Caco-2 (cell line): ENCODE measurements around the gene CDH16. TPM values are rescaled to one million over a fixed set of nuclear protein-coding genes. Genes with fewer than 3 reads are reported as not detected.
"Not testable (repeated sequence)": the region's sequence is repeated elsewhere in the genome, so short reads cannot be mapped to it uniquely, and the experiment has no call there.

ENCODE experiments used
- BruUV-seq: library from RNA; stranded (reverse); fragments of 400-500 nt; replicated peaks from 2 replicates; lab custom pipeline; 2021; lab: Mats Ljungman, UMichigan
- CTCF ChIA-PET: fragments of 300-600 bp; sonication (Branson Sonifier 250); formaldehyde crosslinking; loops from one replicate; lab custom pipeline; 2022; ENCODE audit warnings: antibody characterized with exemption; lab: Charles Lee
- POLR2A ChIA-PET: fragments of 300-600 bp; sonication (Branson Sonifier 250); formaldehyde crosslinking; loops from one replicate; lab custom pipeline; 2022; ENCODE audit warnings: antibody characterized with exemption; lab: Charles Lee
- DNase-seq, 2 experiments: peaks; one replicate each; pipeline versions ENCODE4 v3.0.0 to v3.0.0-alpha.2; 2020 to 2022
- H3K27me3 ChIP-seq: replicated peaks from 2 replicates; pipeline ENCODE4 v1.6.0; 2011; ENCODE audit warnings: low read length; ENCODE audit not compliant: control insufficient read depth, insufficient read depth
- H3K36me3 ChIP-seq: 2 replicates; pipeline ENCODE4 v1.5.1; 2011; ENCODE audit warnings: low read length; ENCODE audit not compliant: control insufficient read depth, insufficient read depth
- H3K4me1 ChIP-seq: fragments of 250-450 bp; sonication (Bioruptor Pico); 2 replicates; pipeline ENCODE4 v1.5.1; 2020; ENCODE audit warnings: mild to moderate bottlenecking
- H3K4me3 ChIP-seq: 2 replicates; pipeline ENCODE4 v1.5.1; 2011; ENCODE audit warnings: low read depth, mild to moderate bottlenecking, control low read depth, low read length
- H3K9me3 ChIP-seq: fragments of 250-450 bp; sonication (Bioruptor Pico); 2 replicates; pipeline ENCODE4 v1.5.1; 2020; ENCODE audit warnings: mild to moderate bottlenecking, moderate library complexity
- H3K27ac Mint-ChIP-seq: one replicate; pipeline ENCODE4 v1.8.0; 2022; ENCODE audit warnings: mixed read lengths; ENCODE audit not compliant: unreplicated experiment
- H3K27me3 Mint-ChIP-seq: one replicate; pipeline ENCODE4 v1.8.0; 2022; ENCODE audit warnings: mixed read lengths; ENCODE audit not compliant: insufficient read depth, unreplicated experiment
- H3K36me3 Mint-ChIP-seq: one replicate; pipeline ENCODE4 v1.8.0; 2022; ENCODE audit warnings: mild to moderate bottlenecking, mixed read lengths; ENCODE audit not compliant: insufficient read depth, unreplicated experiment
- H3K4me1 Mint-ChIP-seq: one replicate; pipeline ENCODE4 v1.8.0; 2022; ENCODE audit warnings: low read depth, mixed read lengths; ENCODE audit not compliant: unreplicated experiment
- H3K4me3 Mint-ChIP-seq: one replicate; pipeline ENCODE4 v1.8.0; 2022; ENCODE audit warnings: mild to moderate bottlenecking, moderate library complexity, mixed read lengths; ENCODE audit not compliant: unreplicated experiment
- H3K9me3 Mint-ChIP-seq: one replicate; pipeline ENCODE4 v1.8.0; 2022; ENCODE audit warnings: mixed read lengths; ENCODE audit not compliant: unreplicated experiment
- intact Hi-C: fragments of 100-400 bp; cut with micrococcal nuclease; formaldehyde crosslinking; loops from one replicate; pipeline ENCODE4 v1.10.0; 2022; ENCODE audit not compliant: unreplicated experiment
- total RNA-seq: library from RNA; stranded (reverse); gene quantifications from 2 replicates; pipeline ENCODE4 v1.2.3, GENCODE V29; 2022
- TF ChIP-seq, protein P1 (sequence below), 2 experiments: fragments of 200-600 bp in 1 of 2; IDR thresholded peaks; 1 replicate in 1 of 2; 2 replicates in 1 of 2; pipeline versions ENCODE4 v1.5.1 to v1.8.0; 2011 to 2022; ENCODE audit warnings: antibody characterized with exemption in 1 of 2, control low read depth in 1 of 2, inconsistent platforms in 1 of 2, low read depth in 1 of 2, low read length in 1 of 2, mild to moderate bottlenecking in 1 of 2, moderate library complexity in 1 of 2; ENCODE audit not compliant: insufficient read depth in 1 of 2, severe bottlenecking in 1 of 2, unreplicated experiment in 1 of 2

CDH16 gene
- total RNA-seq, 1 experiment from 2014 or later = 0.48 TPM

DNA sequence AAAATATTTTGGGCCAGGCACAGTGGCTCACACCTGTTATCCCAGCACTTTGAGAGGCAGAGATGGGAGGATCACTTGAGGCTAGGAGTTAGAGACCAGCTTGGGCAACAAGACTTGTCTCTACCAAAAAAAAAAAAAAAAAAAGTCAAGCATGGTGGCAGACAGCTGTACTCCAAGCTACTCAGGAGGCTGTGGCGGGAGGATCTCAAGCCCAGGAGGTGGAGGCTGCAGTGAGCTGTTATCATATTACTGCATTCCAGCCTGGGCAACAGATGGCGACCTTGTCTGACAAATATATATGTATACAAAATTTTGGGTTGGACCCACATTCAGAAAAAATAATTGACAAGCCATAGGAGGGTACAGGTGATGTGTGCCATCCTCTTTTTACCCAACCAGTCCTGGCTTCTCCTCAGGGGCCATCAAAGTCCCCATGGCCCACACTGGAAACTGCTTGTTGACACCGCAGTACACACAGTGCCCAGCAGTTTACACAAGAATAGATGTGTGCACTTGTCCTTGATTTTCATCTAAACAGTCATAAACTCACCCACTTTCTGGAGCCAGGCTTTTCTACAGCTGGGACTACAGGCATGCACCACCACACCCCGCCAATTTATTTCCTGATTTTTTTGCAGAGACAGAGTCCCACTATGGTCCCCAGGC, 18.3 kb upstream of the CDH16 start:
- Histone ChIP-seq H3K36me3 (peaks cover 6% of the 10 kb centered on the region), H3K4me1 (peaks cover 8% of the 10 kb centered on the region), H3K9me3 (no peaks in the 10 kb centered on the region), H3K4me3 (no peak overlapping the region), H3K27me3 (no peaks in the 10 kb centered on the region)
- peaks cover 27% of the 10 kb centered on the region for H3K36me3 Mint-ChIP-seq
- BruUV-seq = no TSS peak
- peaks cover 19% of the 10 kb centered on the region for H3K4me1 Mint-ChIP-seq
- ChIA-PET CTCF (interaction anchor here (0.9 kb wide), 1 partner anchor 57 kb away, joined by 3 read pairs; the partner anchor contains the start of gene PDP2), POLR2A (interaction anchor here (0.6 kb wide), 1 partner anchor 102 kb away, joined by 4 read pairs; no protein-coding TSS in a partner anchor)
- intact Hi-C loops = no loop called here
- no peak overlapping the region for H3K27ac Mint-ChIP-seq
- TF ChIP-seq, protein P1, sequence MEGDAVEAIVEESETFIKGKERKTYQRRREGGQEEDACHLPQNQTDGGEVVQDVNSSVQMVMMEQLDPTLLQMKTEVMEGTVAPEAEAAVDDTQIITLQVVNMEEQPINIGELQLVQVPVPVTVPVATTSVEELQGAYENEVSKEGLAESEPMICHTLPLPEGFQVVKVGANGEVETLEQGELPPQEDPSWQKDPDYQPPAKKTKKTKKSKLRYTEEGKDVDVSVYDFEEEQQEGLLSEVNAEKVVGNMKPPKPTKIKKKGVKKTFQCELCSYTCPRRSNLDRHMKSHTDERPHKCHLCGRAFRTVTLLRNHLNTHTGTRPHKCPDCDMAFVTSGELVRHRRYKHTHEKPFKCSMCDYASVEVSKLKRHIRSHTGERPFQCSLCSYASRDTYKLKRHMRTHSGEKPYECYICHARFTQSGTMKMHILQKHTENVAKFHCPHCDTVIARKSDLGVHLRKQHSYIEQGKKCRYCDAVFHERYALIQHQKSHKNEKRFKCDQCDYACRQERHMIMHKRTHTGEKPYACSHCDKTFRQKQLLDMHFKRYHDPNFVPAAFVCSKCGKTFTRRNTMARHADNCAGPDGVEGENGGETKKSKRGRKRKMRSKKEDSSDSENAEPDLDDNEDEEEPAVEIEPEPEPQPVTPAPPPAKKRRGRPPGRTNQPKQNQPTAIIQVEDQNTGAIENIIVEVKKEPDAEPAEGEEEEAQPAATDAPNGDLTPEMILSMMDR (IDR thresholded peaks at IDR 0.05; ENCODE audit: insufficient read depth in 1 of 2, low read depth in 1 of 2, low read length in 1 of 2, severe bottlenecking in 1 of 2, unreplicated experiment in 1 of 2) = no peak
- no peaks in the 10 kb centered on the region for H3K27me3 Mint-ChIP-seq
- peak overlapping the region; percentile 94 for H3K4me3 Mint-ChIP-seq
- H3K9me3 Mint-ChIP-seq = no peaks in the 10 kb centered on the region
- DNase-seq = no peak

DNA sequence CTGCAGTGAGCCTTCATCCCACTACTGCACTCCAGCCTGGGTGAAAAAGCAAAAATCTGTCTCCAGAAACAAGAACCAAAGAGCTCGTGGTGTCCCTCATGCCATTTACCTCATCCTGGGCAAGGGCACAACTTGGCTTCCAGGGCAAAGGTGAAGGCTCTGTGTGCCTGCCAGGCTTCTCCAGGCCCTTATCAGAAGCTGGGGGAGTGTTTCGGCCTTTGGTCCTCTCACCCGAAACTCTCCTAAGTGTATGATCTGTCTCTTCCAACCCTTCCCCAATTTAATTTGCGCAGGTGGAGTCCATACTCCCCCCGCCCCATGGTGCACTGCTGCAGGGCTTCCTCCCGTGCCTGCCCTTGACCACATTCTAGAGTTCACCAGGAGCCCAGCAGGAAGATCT, 17.8 kb upstream of the CDH16 start:
- ChIA-PET POLR2A (interaction anchor here (0.6 kb wide), 1 partner anchor 102 kb away, joined by 4 read pairs; no protein-coding TSS in a partner anchor), CTCF (interaction anchor here (0.9 kb wide), 1 partner anchor 56 kb away, joined by 3 read pairs; the partner anchor contains the start of gene PDP2)
- no peak for DNase-seq
- peaks cover 8% of the 10 kb centered on the region for H3K4me1 ChIP-seq
- H3K27me3 ChIP-seq = no peaks in the 10 kb centered on the region
- Mint-ChIP-seq H3K9me3 (no peaks in the 10 kb centered on the region), H3K36me3 (peaks cover 23% of the 10 kb centered on the region), H3K4me3 (peak overlapping the region; percentile 94), H3K4me1 (peaks cover 19% of the 10 kb centered on the region), H3K27me3 (no peaks in the 10 kb centered on the region), H3K27ac (no peak overlapping the region)
- intact Hi-C loops = no loop called here
- TF ChIP-seq, protein P1 (IDR thresholded peaks at IDR 0.05; ENCODE audit: insufficient read depth in 1 of 2, low read depth in 1 of 2, low read length in 1 of 2, severe bottlenecking in 1 of 2, unreplicated experiment in 1 of 2) = no peak
- no peaks in the 10 kb centered on the region for H3K9me3 ChIP-seq
- H3K4me3 ChIP-seq = no peak overlapping the region
- H3K36me3 ChIP-seq = peaks cover 5% of the 10 kb centered on the region
- no TSS peak for BruUV-seq

DNA sequence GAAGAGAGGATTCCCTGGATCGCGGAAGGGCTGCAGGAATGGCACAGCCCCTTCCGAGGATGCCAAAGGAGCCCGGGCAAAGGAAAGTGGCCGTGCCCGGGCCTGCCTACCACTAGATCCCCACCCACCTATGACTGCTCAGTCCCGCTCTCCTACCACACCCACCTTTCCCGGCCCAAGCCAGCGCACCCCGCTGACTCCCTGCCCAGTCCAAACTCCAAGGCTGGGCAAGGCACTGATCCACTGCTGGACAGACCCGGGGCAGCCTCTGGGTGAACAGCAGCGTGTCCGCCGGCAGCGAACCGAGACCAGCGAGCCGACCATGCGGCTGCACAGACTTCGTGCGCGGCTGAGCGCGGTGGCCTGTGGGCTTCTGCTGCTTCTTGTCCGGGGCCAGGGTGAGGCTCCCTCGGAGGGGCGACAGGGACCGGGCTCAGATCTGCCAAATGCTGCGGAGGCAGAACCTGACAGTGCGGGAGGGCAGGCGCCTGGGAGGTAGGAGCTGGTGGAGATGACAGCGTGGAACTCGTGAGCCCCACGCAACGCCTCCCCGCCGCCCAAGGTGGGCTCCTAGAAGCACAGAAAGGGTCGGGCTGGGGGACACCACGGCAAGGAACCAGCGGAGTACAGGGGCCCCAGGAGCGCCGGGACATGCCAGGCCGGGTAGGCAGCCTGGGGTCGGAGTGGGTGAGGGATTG, 16.8 kb upstream of the CDH16 start, which contains the start of gene CES2:
Gene CES2, plus strand, starts transcription at position 203 of the 698 bp plus-strand sequence. Its CDS starts 120 bp downstream, at position 323.
- H3K36me3 Mint-ChIP-seq = peaks cover 20% of the 10 kb centered on the region
- no peaks in the 10 kb centered on the region for H3K27me3 ChIP-seq
- BruUV-seq = no TSS peak
- TF ChIP-seq, protein P1 (IDR thresholded peaks at IDR 0.05; ENCODE audit: insufficient read depth in 1 of 2, low read depth in 1 of 2, low read length in 1 of 2, severe bottlenecking in 1 of 2, unreplicated experiment in 1 of 2) = no peak
- H3K27ac Mint-ChIP-seq = peak within 1 kb of the TSS; percentile 88
- no peaks in the 10 kb centered on the region for H3K9me3 Mint-ChIP-seq
- H3K27me3 Mint-ChIP-seq = no peaks in the 10 kb centered on the region
- ChIA-PET CTCF (no interaction called here), POLR2A (no interaction called here)
- H3K9me3 ChIP-seq = no peaks in the 10 kb centered on the region
- DNase-seq = no peak
- peaks cover 8% of the 10 kb centered on the region for H3K4me1 ChIP-seq
- intact Hi-C loops = no loop called here
- H3K4me1 Mint-ChIP-seq = peaks cover 19% of the 10 kb centered on the region
- H3K4me3 ChIP-seq = peak within 1 kb of the TSS; percentile 81
- H3K36me3 ChIP-seq = peaks cover 5% of the 10 kb centered on the region
- H3K4me3 Mint-ChIP-seq = peak within 1 kb of the TSS; percentile 94

DNA sequence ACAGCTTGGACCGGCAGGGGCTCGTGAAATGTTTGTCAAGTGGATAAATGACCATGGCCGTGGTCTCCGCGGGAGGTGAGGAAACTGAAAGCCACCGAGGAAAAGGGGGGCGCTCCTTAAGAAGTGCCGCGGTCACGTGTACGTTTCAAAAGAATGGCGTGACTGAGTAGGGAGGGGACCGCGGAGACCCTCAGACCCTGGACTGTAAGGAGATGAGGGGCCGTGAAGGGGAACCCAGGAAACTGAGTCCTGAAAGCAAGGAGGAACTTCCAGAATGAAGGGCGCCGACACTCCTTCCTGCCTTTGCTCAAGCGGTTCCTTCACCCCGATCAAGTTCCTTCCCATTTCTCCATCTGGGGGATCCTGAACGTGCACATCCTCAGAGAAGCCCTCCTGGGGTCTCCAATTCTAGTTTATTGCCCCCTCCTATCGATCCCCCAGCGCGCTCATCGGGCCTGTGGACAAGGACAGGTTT, 16.2 kb upstream of the CDH16 start:
- H3K4me3 ChIP-seq = peak overlapping the region; percentile 81
- intact Hi-C loops, H3K27me3 ChIP-seq, H3K9me3 ChIP-seq, DNase-seq, H3K36me3 ChIP-seq, H3K4me1 ChIP-seq, H3K9me3 Mint-ChIP-seq, H3K27me3 Mint-ChIP-seq, BruUV-seq, POLR2A ChIA-PET: not testable (repeated sequence)
- H3K4me3 Mint-ChIP-seq = peak overlapping the region; percentile 94
- peaks cover 17% of the 10 kb centered on the region for H3K36me3 Mint-ChIP-seq
- H3K4me1 Mint-ChIP-seq = peaks cover 19% of the 10 kb centered on the region
- CTCF ChIA-PET = interaction anchor here (1.0 to 1.2 kb wide), 2 partner anchors 19 to 39 kb away, joined by 3 read pairs; no protein-coding TSS in a partner anchor
- peak overlapping the region; percentile 88 for H3K27ac Mint-ChIP-seq
